ENCODE measurements around the gene ELAVL1.
A peak's percentile ranks its signal among the peaks of the same experiment; 100 is the strongest.
"Not testable (repeated sequence)": the region's sequence is repeated elsewhere in the genome, so short reads cannot be mapped to it uniquely, and the experiment has no call there.

ELAVL1 gene

GRCh38 chr19:8005534-8006256 is at the start of gene ELAVL1:
Gene ELAVL1, minus strand, starts transcription at chr19:8005641. Its CDS starts 13,826 bp downstream, at chr19:7991815.
- DNase-seq = peak; percentile 88

GRCh38 chr19:8054169-8054568 is 48.7 kb upstream of the ELAVL1 start:
- no peak for DNase-seq

GRCh38 chr19:8052464-8052859 is 47.0 kb upstream of the ELAVL1 start, which contains the start of gene CCL25:
Gene CCL25, plus strand, starts transcription at chr19:8052760. Its CDS starts 290 bp downstream, at chr19:8053050.
- no peak for DNase-seq

- no peak for DNase-seq
These were observed 45.0 kb upstream of the ELAVL1 start for GRCh38 chr19:8050274-8051096.

GRCh38 chr19:8046569-8047165 is 41.2 kb upstream of the ELAVL1 start:
- no peak for DNase-seq

GRCh38 chr19:8045872-8046568 is 40.6 kb upstream of the ELAVL1 start:
- DNase-seq = no peak

GRCh38 chr19:8044018-8044417 is 38.6 kb upstream of the ELAVL1 start:
- no peak for DNase-seq

GRCh38 chr19:8042900-8043299 is 37.5 kb upstream of the ELAVL1 start:
- DNase-seq = no peak

GRCh38 chr19:8041531-8041931 is 36.1 kb upstream of the ELAVL1 start:
- DNase-seq = no peak

- no peak for DNase-seq
These were observed 33.8 kb upstream of the ELAVL1 start for GRCh38 chr19:8039231-8039630.

GRCh38 chr19:8038815-8039214 is 33.4 kb upstream of the ELAVL1 start:
- DNase-seq = no peak

GRCh38 chr19:8036434-8037099 is 31.1 kb upstream of the ELAVL1 start:
- DNase-seq = peak; percentile 13

GRCh38 chr19:8034178-8034525 is 28.7 kb upstream of the ELAVL1 start:
- DNase-seq = no peak

- DNase-seq = not testable (repeated sequence)
These were observed 28.1 kb upstream of the ELAVL1 start for GRCh38 chr19:8033287-8034177.

- no peak for DNase-seq
These were observed 25.5 kb upstream of the ELAVL1 start for GRCh38 chr19:8030960-8031359.

GRCh38 chr19:8028951-8029491 is 23.6 kb upstream of the ELAVL1 start:
- DNase-seq = no peak

- DNase-seq = no peak
These were observed 19.9 kb upstream of the ELAVL1 start for GRCh38 chr19:8025316-8025715.

- not testable (repeated sequence) for DNase-seq
These were observed 18.8 kb upstream of the ELAVL1 start for GRCh38 chr19:8024256-8024655.

GRCh38 chr19:8023371-8023770 is 17.9 kb upstream of the ELAVL1 start:
- DNase-seq = no peak

GRCh38 chr19:8022275-8022674 is 16.8 kb upstream of the ELAVL1 start:
- DNase-seq = no peak

- DNase-seq = no peak
These were observed 15.9 kb upstream of the ELAVL1 start for GRCh38 chr19:8021374-8021773.
